PC-9 (cell line): ENCODE results near the gene CRNKL1.

Experiments
- EZH2 ChIP-seq: fragments of 200-600 bp; sonication (generic); IDR thresholded peaks from 2 replicates; pipeline ENCODE4 v1.8.0; 2017; ENCODE audit warnings: antibody characterized with exemption, low read depth
- TF ChIP-seq, protein P1 (sequence below): fragments of 200-600 bp; sonication (generic); conservative IDR thresholded peaks from 2 replicates; pipeline ENCODE4 v1.6.1; 2017; ENCODE audit warnings: mixed run types, antibody characterized with exemption, mild to moderate bottlenecking, moderate library complexity

DNA sequence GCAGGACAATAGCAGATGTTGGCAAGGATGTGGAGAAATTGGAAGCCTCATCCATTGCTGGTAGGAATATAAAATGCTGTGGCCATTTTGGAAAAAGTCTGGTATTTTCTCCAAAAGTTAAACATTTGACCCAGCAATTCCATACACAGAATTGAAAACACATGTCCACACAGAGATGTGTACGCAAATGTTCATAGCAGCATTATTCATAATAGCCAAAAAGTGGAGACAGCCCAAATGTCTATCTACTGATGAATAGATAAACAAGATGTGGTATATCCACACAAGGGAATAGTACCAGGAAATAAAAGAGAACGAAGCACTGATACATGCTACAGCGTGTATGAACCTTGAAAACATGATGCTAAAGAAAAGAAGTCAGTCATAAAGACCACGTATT lies 40.6 kb upstream of the CRNKL1 start:
- TF ChIP-seq, protein P1, sequence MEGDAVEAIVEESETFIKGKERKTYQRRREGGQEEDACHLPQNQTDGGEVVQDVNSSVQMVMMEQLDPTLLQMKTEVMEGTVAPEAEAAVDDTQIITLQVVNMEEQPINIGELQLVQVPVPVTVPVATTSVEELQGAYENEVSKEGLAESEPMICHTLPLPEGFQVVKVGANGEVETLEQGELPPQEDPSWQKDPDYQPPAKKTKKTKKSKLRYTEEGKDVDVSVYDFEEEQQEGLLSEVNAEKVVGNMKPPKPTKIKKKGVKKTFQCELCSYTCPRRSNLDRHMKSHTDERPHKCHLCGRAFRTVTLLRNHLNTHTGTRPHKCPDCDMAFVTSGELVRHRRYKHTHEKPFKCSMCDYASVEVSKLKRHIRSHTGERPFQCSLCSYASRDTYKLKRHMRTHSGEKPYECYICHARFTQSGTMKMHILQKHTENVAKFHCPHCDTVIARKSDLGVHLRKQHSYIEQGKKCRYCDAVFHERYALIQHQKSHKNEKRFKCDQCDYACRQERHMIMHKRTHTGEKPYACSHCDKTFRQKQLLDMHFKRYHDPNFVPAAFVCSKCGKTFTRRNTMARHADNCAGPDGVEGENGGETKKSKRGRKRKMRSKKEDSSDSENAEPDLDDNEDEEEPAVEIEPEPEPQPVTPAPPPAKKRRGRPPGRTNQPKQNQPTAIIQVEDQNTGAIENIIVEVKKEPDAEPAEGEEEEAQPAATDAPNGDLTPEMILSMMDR: no peak
- no peak for TF ChIP-seq EZH2
